Thoracic aorta (tissue), 2 donors: Measurements from ENCODE around the gene PFKP. TPM values are rescaled to one million over a fixed set of nuclear protein-coding genes. Genes with fewer than 3 reads are reported as not detected.

Source experiments
- ATAC-seq: fragments of 150-250 bp; one replicate; pipeline ENCODE4 v1.8.0; 2017; ENCODE audit warnings: low read depth; ENCODE audit not compliant: insufficient number of reproducible peaks, low FRiP score
- DNase-seq: peaks from one replicate; pipeline ENCODE4 v3.0.0-alpha.2; 2020; ENCODE audit warnings: low spot score
- H3K27ac ChIP-seq, 2 donors: fragments of 200-600 bp; sonication (generic); 1 replicate in 1 of 2; 2 replicates in 1 of 2; pipeline ENCODE4 v1.5.1; 2016; ENCODE audit warnings: mild to moderate bottlenecking in 2 of 2, moderate library complexity in 2 of 2
- H3K27me3 ChIP-seq: fragments of 200-600 bp; sonication (generic); replicated peaks from 2 replicates; pipeline ENCODE4 v1.6.0; 2016; ENCODE audit warnings: mild to moderate bottlenecking; ENCODE audit not compliant: insufficient read depth
- H3K36me3 ChIP-seq: fragments of 200-600 bp; sonication (generic); one replicate; pipeline ENCODE4 v1.5.1; 2016
- H3K4me1 ChIP-seq, 2 donors: fragments of 200-600 bp; sonication (generic); 1 replicate in 1 of 2; 2 replicates in 1 of 2; pipeline versions ENCODE4 v1.5.1 to v1.6.0; 2016; ENCODE audit warnings: low read depth in 2 of 2, mild to moderate bottlenecking in 1 of 2; ENCODE audit not compliant: control insufficient read depth in 1 of 2
- H3K4me3 ChIP-seq: fragments of 200-600 bp; sonication (generic); 2 replicates; pipeline ENCODE4 v1.5.1; 2016; ENCODE audit warnings: mild to moderate bottlenecking
- H3K9me3 ChIP-seq: fragments of 200-600 bp; sonication (generic); 2 replicates; pipeline ENCODE4 v1.5.1; 2016
- CTCF ChIP-seq: fragments of 200-600 bp; sonication (generic); IDR thresholded peaks from one replicate; pipeline ENCODE4 v1.5.1; 2019; ENCODE audit warnings: antibody characterized with exemption
- total RNA-seq, 2 donors: library from RNA; depleted of rRNA; stranded (reverse); fragments of >200 nt; gene quantifications; one replicate each; pipeline versions ENCODE4 v1.1.0 to v1.2.3, GENCODE V29; 2016

The PFKP gene
- total RNA-seq, 2 donors from 2014 or later = 91.4 to 153 TPM

GRCh38 chr10:3129581-3130340, 62.4 kb downstream of the PFKP start:
- peaks cover 29% of the 10 kb centered on the region for H3K36me3 ChIP-seq
- no peaks in the 10 kb centered on the region for H3K9me3 ChIP-seq
- DNase-seq = no peak
- no peak for TF ChIP-seq CTCF
- H3K27ac ChIP-seq = no peak overlapping the region
- H3K4me3 ChIP-seq = no peak overlapping the region
- ATAC-seq = no peak
- H3K27me3 ChIP-seq = no peaks in the 10 kb centered on the region
- H3K4me1 ChIP-seq = peaks cover 0 to 18% of the 10 kb centered on the region in 2 donors

- no peaks in the 10 kb centered on the region for H3K9me3 ChIP-seq
- no peak overlapping the region for H3K4me3 ChIP-seq
- peaks cover 0 to 13% of the 10 kb centered on the region in 2 donors for H3K4me1 ChIP-seq
- H3K36me3 ChIP-seq = peaks cover 35% of the 10 kb centered on the region
- no peak for ATAC-seq
- no peak for TF ChIP-seq CTCF
- no peaks in the 10 kb centered on the region for H3K27me3 ChIP-seq
- DNase-seq = no peak
- no peak overlapping the region for H3K27ac ChIP-seq
Observed at GRCh38 chr10:3131098-3131497, 63.8 kb downstream of the PFKP start.

- no peak for TF ChIP-seq CTCF
- peaks cover 7 to 13% of the 10 kb centered on the region in 2 donors for H3K4me1 ChIP-seq
- no peak overlapping the region for H3K27ac ChIP-seq
- DNase-seq (no peak), ATAC-seq (no peak)
- no peak overlapping the region for H3K4me3 ChIP-seq
- peaks cover 41% of the 10 kb centered on the region for H3K36me3 ChIP-seq
- no peaks in the 10 kb centered on the region for H3K9me3 ChIP-seq
- H3K27me3 ChIP-seq = no peaks in the 10 kb centered on the region
Observed at GRCh38 chr10:3132036-3133025, 65.0 kb downstream of the PFKP start.

- H3K4me1 ChIP-seq = peaks cover 12 to 13% of the 10 kb centered on the region in 2 donors
- no peaks in the 10 kb centered on the region for H3K9me3 ChIP-seq
- H3K27me3 ChIP-seq = no peaks in the 10 kb centered on the region
- DNase-seq = no peak
- TF ChIP-seq CTCF = no peak
- peaks cover 57% of the 10 kb centered on the region for H3K36me3 ChIP-seq
- H3K27ac ChIP-seq = no peak overlapping the region
- no peak overlapping the region for H3K4me3 ChIP-seq
- ATAC-seq = no peak
Observed at GRCh38 chr10:3133948-3134347, 66.6 kb downstream of the PFKP start.

GRCh38 chr10:3135006-3135405, 67.7 kb downstream of the PFKP start:
- Histone ChIP-seq H3K27ac (no peak overlapping the region), H3K9me3 (no peaks in the 10 kb centered on the region), H3K27me3 (no peaks in the 10 kb centered on the region), H3K4me1 (peaks cover 14 to 18% of the 10 kb centered on the region in 2 donors), H3K36me3 (peaks cover 68% of the 10 kb centered on the region), H3K4me3 (no peak overlapping the region)
- DNase-seq (no peak), ATAC-seq (no peak)
- no peak for TF ChIP-seq CTCF
